GM10248 (cell line): ENCODE results near the gene USB1.

Experiments used
- CTCF ChIA-PET: fragments of 300-600 bp; sonication (Branson Sonifier 250); formaldehyde crosslinking; extraction: SDS; loops from one replicate; lab custom pipeline; 2021; ENCODE audit warnings: antibody characterized with exemption; lab: Yijun Ruan, JAX
- POLR2A ChIA-PET: fragments of 350-650 bp; sonication (Branson Sonifier 250); formaldehyde crosslinking; extraction: SDS; loops from one replicate; lab custom pipeline; 2020; ENCODE audit warnings: antibody characterized with exemption; lab: Yijun Ruan, JAX
- DNase-seq: peaks from one replicate; pipeline ENCODE4 v3.0.0; 2012; ENCODE audit errors: extremely low spot score
- CTCF ChIP-seq: IDR thresholded peaks from 2 replicates; pipeline ENCODE4 v1.5.1; 2012; ENCODE audit warnings: mild to moderate bottlenecking, low read depth; ENCODE audit errors: extremely low read depth, missing control alignments, control extremely low read depth

Gene USB1

GRCh38 chr16:57995721-57996405 lies 5.3 kb upstream of the USB1 start:
- no peak for TF ChIP-seq CTCF
- ChIA-PET CTCF (interaction anchor here (1.0 to 2.8 kb wide), 2 partner anchors 97 to 419 kb away, joined by 3 to 8 read pairs; no protein-coding TSS in a partner anchor), POLR2A (no interaction called here)
- DNase-seq: no peak

GRCh38 chr16:57996406-57997175 lies 4.6 kb upstream of the USB1 start:
- CTCF ChIA-PET: interaction anchor here (2.8 kb wide), 1 partner anchor 98 kb away, joined by 8 read pairs; no protein-coding TSS in a partner anchor
- DNase-seq: no peak
- POLR2A ChIA-PET: no interaction called here
- TF ChIP-seq CTCF: no peak

GRCh38 chr16:57997176-57997527 lies 4.1 kb upstream of the USB1 start:
- POLR2A ChIA-PET: no interaction called here
- no peak for TF ChIP-seq CTCF
- CTCF ChIA-PET: interaction anchor here (2.8 kb wide), 1 partner anchor 99 kb away, joined by 8 read pairs; no protein-coding TSS in a partner anchor
- no peak for DNase-seq

GRCh38 chr16:57997528-57998265 lies 3.5 kb upstream of the USB1 start:
- ChIA-PET CTCF (interaction anchor here (1.3 to 2.8 kb wide), 2 partner anchors 99 to 421 kb away, joined by 4 to 8 read pairs; no protein-coding TSS in a partner anchor), POLR2A (no interaction called here)
- no peak for DNase-seq
- TF ChIP-seq CTCF: no peak

- no peak for DNase-seq
- ChIA-PET POLR2A (no interaction called here), CTCF (interaction anchor here (1.3 to 2.8 kb wide), 2 partner anchors 100 to 422 kb away, joined by 4 to 8 read pairs; no protein-coding TSS in a partner anchor)
- TF ChIP-seq CTCF: no peak
Measured at GRCh38 chr16:57998486-57998885, 2.7 kb upstream of the USB1 start.

- ChIA-PET CTCF (interaction anchor here (1.5 to 3.6 kb wide), 5 partner anchors 9 to 242 kb away, joined by 4 to 18 read pairs (median 9); no protein-coding TSS in a partner anchor), POLR2A (no interaction called here)
- DNase-seq: no peak
- TF ChIP-seq CTCF: no peak
Measured at GRCh38 chr16:57998992-57999365, 2.2 kb upstream of the USB1 start.
